Neural cell (in vitro differentiated cells): ENCODE results near the gene NRSN1.

ENCODE experiments used
- CTCF ChIP-seq: fragments of 450-650 bp; IDR thresholded peaks from 2 replicates; pipeline ENCODE4 v1.5.1; 2014; ENCODE audit warnings: antibody characterized with exemption, mild to moderate bottlenecking, moderate library complexity; ENCODE audit not compliant: poor library complexity, severe bottlenecking
- EP300 ChIP-seq: fragments of 450-650 bp; conservative IDR thresholded peaks from 2 replicates; pipeline ENCODE4 v1.6.1; 2014; ENCODE audit warnings: antibody characterized with exemption, mild to moderate bottlenecking, moderate library complexity; ENCODE audit not compliant: poor library complexity, severe bottlenecking
- EZH2 ChIP-seq: fragments of 200-600, 300-800 bp; shearing (Covaris generic), sonication (generic); IDR thresholded peaks from 2 replicates; pipeline ENCODE4 v1.6.1; 2014; ENCODE audit warnings: antibody characterized with exemption, low read length, borderline replicate concordance, mild to moderate bottlenecking; ENCODE audit not compliant: insufficient read depth, poor library complexity, severe bottlenecking
- POLR2AphosphoS5 ChIP-seq: IDR thresholded peaks from 2 replicates; pipeline ENCODE4 v1.6.1; 2012
- RAD21 ChIP-seq: fragments of 450-650 bp; conservative IDR thresholded peaks from 2 replicates; pipeline ENCODE4 v1.6.1; 2014; ENCODE audit warnings: antibody characterized with exemption, mild to moderate bottlenecking, moderate library complexity
- TAF1 ChIP-seq: IDR thresholded peaks from 2 replicates; pipeline ENCODE4 v1.6.1; 2012; ENCODE audit warnings: low read depth

DNA sequence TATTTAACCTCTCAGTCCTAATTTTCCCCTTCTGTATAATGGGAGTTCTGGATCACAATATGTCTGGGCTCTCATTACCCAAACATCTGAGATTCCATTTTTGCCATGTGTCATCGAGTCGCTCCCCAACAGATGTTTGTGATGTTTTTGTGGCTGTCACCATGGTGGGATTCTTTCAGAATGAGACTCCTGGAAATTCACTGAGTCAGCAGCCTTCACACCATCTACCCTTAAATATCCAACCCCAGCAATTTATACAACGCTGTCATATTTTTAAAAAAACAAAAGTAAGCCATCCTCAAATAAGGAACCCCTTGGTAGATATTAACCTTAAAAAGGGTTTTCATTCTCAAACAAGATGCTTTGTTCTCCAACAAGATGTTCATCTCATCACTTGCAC, 20.9 kb downstream of the NRSN1 start:
- TF ChIP-seq POLR2AphosphoS5 (no peak), EZH2 (no peak), TAF1 (no peak), EP300 (no peak), CTCF (no peak), RAD21 (no peak)
